BLaER1 treated with 17β-estradiol and CSF1 and Interleukin-3, amounts not matched to agents 10 nM and 100 nM (cell line): ENCODE results near the gene NEURL1.
A peak's percentile ranks its signal among the peaks of the same experiment; 100 is the strongest.

Experiments
- H3K27ac ChIP-seq, 11 experiments: shearing (Covaris generic); formaldehyde crosslinking; 2 replicates each; pipeline ENCODE4 v1.8.1; 2022
- H3K27me3 ChIP-seq, 11 experiments: shearing (Covaris generic); formaldehyde crosslinking; 2 replicates each; pipeline ENCODE4 v1.8.1; 2022
- H3K36me3 ChIP-seq, 11 experiments: shearing (Covaris generic); formaldehyde crosslinking; 2 replicates each; pipeline ENCODE4 v1.8.1; 2022
- H3K4me1 ChIP-seq, 10 experiments: shearing (Covaris generic); formaldehyde crosslinking; 2 replicates each; pipeline ENCODE4 v1.8.1; 2022
- H3K4me2 ChIP-seq, 11 experiments: shearing (Covaris generic); formaldehyde crosslinking; 2 replicates each; pipeline ENCODE4 v1.8.1; 2022
- H3K4me3 ChIP-seq, 10 experiments: shearing (Covaris generic); formaldehyde crosslinking; 2 replicates each; pipeline ENCODE4 v1.8.1; 2022
- H3K9ac ChIP-seq, 11 experiments: shearing (Covaris generic); formaldehyde crosslinking; 2 replicates each; pipeline ENCODE4 v1.8.1; 2022
- H3K9me3 ChIP-seq, 11 experiments: shearing (Covaris generic); formaldehyde crosslinking; replicated peaks in 1 of 11; 2 replicates each; pipeline ENCODE4 v1.8.1; 2022
- H4K20me1 ChIP-seq, 11 experiments: shearing (Covaris generic); formaldehyde crosslinking; 2 replicates each; pipeline ENCODE4 v1.8.1; 2022
- Cebpa-rat ChIP-seq, 11 experiments: shearing (Covaris generic); IDR thresholded peaks; 2 replicates each; pipeline ENCODE4 v1.8.1; 2022

The NEURL1 gene

DNA sequence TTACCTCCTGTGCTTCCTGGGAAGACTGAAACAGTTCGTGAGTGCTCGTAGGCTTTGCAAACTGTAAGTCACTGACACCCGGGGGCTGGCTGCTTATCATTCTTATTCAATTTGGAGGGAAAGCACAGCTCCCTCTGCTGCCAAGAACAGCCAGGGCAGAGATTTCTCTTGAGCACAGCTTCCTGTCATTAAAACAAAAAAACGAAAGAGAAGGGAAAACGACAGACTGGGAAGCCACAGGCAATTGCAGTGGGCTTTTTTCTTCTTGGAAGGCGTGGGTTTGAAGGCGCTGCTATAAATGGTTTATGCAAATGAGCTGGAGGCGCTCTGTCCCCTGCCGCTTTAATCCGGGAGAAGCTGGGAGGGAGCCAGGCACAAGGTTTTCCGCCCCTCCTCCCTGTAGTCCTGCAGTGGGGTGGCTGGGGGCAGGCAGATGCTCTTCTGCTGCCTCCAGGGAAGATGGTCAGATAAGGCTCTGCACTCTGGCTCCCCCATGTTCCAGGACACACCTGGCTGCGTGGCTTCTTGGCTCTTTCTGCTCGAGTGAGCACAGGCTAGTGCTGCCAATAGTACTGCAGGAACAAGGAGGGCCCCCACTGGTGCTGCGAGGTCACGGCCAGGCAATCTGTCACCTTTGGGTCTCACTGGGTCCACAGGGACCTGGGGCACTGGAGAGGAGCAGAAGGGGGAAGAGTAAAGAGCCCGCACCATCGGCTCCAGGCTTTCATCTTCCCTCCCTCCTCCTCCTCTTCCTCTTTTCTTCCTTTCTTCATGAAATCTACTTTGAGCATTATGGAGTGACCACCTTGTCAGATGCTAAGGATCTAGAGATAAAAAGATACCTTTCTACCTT is 49.5 kb downstream of the NEURL1 start:
- peak overlapping the region; percentile 26 to 55 (median 39); a peak in 16 of 20 replicates for H3K4me3 ChIP-seq
- H3K4me1 ChIP-seq = peaks cover 32 to 58% (median 47%) of the 10 kb centered on the region in 10 experiments
- H3K27me3 ChIP-seq = no peaks in the 10 kb centered on the region
- peak overlapping the region; percentile 3 to 56 (median 32); a peak in 13 of 22 replicates for H3K9ac ChIP-seq
- H3K36me3 ChIP-seq = no peaks in the 10 kb centered on the region
- peak overlapping the region in 5 of 11 experiments; percentile 8 to 45 (median 21); a peak in 6 of 22 replicates for H3K27ac ChIP-seq
- H3K9me3 ChIP-seq = no peaks in the 10 kb centered on the region
- no peak for TF ChIP-seq Cebpa-rat (IDR thresholded peaks at IDR 0.05)
- peaks cover 0 to 7% (median 0%) of the 10 kb centered on the region in 11 experiments; a peak in 2 of 22 replicates for H4K20me1 ChIP-seq
- peak overlapping the region; percentile 74 to 96 (median 91) for H3K4me2 ChIP-seq

DNA sequence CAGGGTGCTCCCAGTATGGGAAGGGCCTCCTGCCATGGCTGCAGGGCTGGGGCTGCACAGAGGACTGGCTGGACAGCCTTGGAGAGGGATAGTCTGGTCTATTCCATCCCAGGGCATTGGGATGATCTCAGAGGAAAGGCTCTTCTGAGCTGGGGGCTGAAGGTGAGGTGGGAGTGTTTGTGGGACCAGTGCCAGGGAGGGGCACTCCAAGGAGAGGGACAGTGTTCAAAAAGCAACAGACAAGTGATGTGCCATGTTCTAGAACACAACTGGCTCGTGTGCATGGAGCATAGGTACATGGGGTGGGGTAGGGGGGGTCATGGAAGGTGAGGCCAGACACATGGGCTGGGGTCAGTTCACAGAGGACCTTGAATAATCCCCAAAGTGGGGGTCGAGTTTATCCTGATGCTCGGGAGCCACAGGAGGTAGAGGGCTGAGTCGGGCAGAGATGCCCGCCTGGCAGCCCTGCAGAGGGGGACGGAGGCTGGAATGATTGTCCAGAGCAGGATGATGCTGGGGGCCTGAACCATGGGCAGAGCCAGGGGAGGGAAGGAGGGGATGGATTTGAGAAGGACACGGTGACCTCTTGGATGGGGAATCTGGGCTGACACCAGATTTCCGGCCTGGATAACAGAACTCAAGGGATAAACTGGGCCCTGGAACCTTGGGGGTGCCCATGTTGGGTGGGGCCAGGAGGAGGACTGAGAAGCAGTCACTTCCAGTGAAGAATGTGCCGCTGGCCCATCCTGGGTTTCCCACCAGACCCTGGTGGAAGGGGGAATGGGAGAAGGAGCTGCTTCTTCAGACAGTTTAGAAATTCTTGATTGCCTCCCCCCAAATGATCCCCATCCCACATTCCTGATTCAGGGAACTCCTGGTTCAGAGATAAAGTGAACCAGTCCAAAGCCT is 50.4 kb downstream of the NEURL1 start:
- Histone ChIP-seq H3K4me2 (peak overlapping the region; percentile 74 to 96 (median 91)), H3K9me3 (no peaks in the 10 kb centered on the region), H3K27me3 (no peaks in the 10 kb centered on the region), H3K9ac (0 out of 22 replicates have a peak overlapping the region, but pooled peaks of 1 of the 11 experiments have one; percentile 17), H3K36me3 (no peaks in the 10 kb centered on the region), H3K4me3 (no peak overlapping the region), H3K4me1 (peaks cover 32 to 55% (median 47%) of the 10 kb centered on the region in 10 experiments), H4K20me1 (peaks cover 0 to 7% (median 0%) of the 10 kb centered on the region in 11 experiments; a peak in 2 of 22 replicates), H3K27ac (no peak overlapping the region; a peak in 1 of 22 replicates)
- no peak for TF ChIP-seq Cebpa-rat (IDR thresholded peaks at IDR 0.05)

DNA sequence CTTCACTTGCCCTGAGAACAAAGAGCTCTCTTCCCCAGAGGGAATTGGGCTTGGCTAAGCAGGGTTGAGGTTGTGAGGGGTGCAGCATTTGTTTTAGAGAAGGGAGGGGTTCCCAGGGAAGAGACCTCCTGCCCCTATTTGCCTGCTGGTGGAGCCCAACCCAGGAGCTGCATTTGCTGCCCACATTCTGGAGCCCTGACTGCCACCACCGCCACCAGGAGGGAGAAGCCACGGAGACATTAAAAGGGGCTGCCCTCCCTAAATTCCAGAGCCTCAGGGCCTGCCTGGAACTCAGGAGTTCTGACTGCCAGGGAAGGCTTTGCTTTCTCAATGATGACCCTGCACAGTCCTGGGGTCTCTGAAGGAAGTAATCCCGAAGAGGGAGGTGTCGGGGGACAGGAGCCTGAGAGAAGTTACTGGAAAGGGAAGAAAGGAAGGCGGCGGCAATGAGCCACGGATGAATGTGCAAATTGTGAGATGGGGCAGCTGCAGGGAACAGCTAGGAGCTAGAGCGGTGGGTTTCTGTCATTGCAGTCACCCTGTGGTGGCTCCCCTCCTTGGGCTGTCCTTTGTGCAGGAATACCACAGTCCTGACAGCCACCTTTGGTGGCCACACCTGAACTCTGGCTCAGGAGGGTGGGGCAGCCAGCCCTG is 51.3 kb downstream of the NEURL1 start:
- H3K9me3 ChIP-seq = no peaks in the 10 kb centered on the region
- peaks cover 32 to 64% (median 47%) of the 10 kb centered on the region in 10 experiments for H3K4me1 ChIP-seq
- TF ChIP-seq Cebpa-rat (IDR thresholded peaks at IDR 0.05) = no peak
- H3K4me2 ChIP-seq = peak overlapping the region in 5 of 11 experiments; percentile 6 to 92 (median 81); a peak in 4 of 22 replicates
- H3K9ac ChIP-seq = no peak overlapping the region
- H4K20me1 ChIP-seq = peaks cover 0 to 7% (median 0%) of the 10 kb centered on the region in 11 experiments; a peak in 2 of 22 replicates
- no peaks in the 10 kb centered on the region for H3K36me3 ChIP-seq
- H3K27ac ChIP-seq = no peak overlapping the region
- H3K27me3 ChIP-seq = no peaks in the 10 kb centered on the region
- no peak overlapping the region for H3K4me3 ChIP-seq

DNA sequence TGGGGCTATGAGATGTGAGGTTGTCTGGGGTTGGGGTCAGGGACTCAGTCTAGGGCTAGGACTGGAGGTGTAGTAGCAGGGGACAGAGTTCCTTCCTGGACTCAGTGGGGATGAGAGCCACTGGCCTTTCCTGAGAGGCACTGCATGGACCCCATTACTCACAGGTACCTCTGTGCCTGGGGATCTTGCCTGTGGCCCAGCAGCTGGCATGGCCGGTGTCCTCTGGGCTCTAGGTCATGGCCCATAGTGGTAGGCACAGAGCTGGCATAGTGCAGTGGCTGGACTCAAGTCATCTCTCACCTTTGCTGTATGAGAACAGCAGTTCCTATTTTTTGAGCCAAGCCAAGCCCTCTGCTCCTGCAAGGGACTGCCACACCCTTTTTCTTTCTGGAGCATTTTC is 51.9 kb downstream of the NEURL1 start:
- no peak for TF ChIP-seq Cebpa-rat (IDR thresholded peaks at IDR 0.05)
- H3K4me2 ChIP-seq = peak overlapping the region in 3 of 11 experiments; percentile 6 to 23 (median 17); a peak in 3 of 22 replicates
- H3K9ac ChIP-seq = no peak overlapping the region
- peaks cover 0 to 7% (median 0%) of the 10 kb centered on the region in 11 experiments; a peak in 2 of 22 replicates for H4K20me1 ChIP-seq
- H3K27me3 ChIP-seq = no peaks in the 10 kb centered on the region
- no peak overlapping the region for H3K27ac ChIP-seq
- H3K4me1 ChIP-seq = peaks cover 38 to 70% (median 53%) of the 10 kb centered on the region in 10 experiments
- no peaks in the 10 kb centered on the region for H3K36me3 ChIP-seq
- H3K4me3 ChIP-seq = no peak overlapping the region
- H3K9me3 ChIP-seq = no peaks in the 10 kb centered on the region

DNA sequence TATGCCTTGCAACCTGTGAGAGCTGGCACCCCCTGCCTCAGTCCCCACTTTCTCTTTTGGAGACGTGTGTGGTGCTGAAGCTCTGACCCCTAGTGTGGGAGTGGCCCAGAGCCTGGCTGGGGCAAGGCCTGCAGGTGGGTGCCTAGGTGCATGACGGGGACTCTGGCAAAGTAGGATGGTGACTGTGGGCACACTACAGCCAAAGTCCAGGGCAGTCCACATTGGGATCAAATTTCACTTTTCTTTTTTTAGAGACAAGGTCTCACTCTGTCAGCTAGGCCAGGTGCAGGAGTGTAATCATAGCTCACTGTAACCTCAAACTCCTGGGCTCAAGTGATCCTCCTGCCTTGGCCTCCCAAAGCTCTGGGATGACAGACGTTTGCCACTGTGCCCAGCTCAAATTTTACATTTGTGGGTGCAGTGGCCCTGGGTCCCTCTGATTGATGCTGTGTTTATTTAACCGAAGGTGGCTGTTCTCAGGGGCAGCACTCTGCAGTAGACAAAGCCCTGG is 52.3 kb downstream of the NEURL1 start:
- H3K9me3 ChIP-seq = no peaks in the 10 kb centered on the region
- TF ChIP-seq Cebpa-rat (IDR thresholded peaks at IDR 0.05) = no peak
- no peak overlapping the region for H3K9ac ChIP-seq
- peak overlapping the region in 1 of 11 experiments; percentile 6; a peak in 1 of 22 replicates for H3K4me2 ChIP-seq
- H3K36me3 ChIP-seq = no peaks in the 10 kb centered on the region
- peaks cover 42 to 75% (median 57%) of the 10 kb centered on the region in 10 experiments for H3K4me1 ChIP-seq
- H3K27me3 ChIP-seq = no peaks in the 10 kb centered on the region
- no peak overlapping the region for H3K27ac ChIP-seq
- no peak overlapping the region for H3K4me3 ChIP-seq
- peaks cover 0 to 7% (median 0%) of the 10 kb centered on the region in 11 experiments; a peak in 2 of 22 replicates for H4K20me1 ChIP-seq

DNA sequence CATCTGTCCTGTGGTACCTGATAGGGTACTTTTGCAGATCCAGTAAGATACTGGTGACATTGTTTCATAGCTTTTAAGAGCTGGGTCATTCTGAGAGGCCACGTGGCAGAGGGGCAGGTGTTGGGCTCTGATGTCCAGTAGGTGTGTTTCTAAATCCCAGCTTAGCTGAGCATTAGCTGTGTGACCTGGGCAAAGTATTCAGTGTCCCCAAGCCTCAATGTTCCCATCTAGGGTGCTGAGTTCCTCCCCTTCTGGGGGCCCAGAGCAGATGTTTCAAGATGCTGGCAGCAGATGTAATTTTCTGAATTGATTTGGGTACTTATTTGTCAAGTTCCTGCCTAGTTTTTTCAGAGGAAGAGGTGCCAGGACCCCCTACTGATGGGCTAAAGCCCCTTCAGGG is 52.9 kb downstream of the NEURL1 start:
- Histone ChIP-seq H3K9me3 (peaks cover 0 to 2% (median 0%) of the 10 kb centered on the region in 11 experiments; a peak in 2 of 22 replicates), H3K9ac (0 out of 22 replicates have a peak overlapping the region, but pooled peaks of 1 of the 11 experiments have one; percentile 11), H3K4me1 (peaks cover 48 to 74% (median 61%) of the 10 kb centered on the region in 10 experiments), H4K20me1 (peaks cover 0 to 7% (median 0%) of the 10 kb centered on the region in 11 experiments; a peak in 2 of 22 replicates), H3K36me3 (no peaks in the 10 kb centered on the region), H3K4me3 (no peak overlapping the region), H3K4me2 (0 out of 22 replicates have a peak overlapping the region, but pooled peaks of 1 of the 11 experiments have one; percentile 53), H3K27ac (no peak overlapping the region), H3K27me3 (no peaks in the 10 kb centered on the region)
- no peak for TF ChIP-seq Cebpa-rat (IDR thresholded peaks at IDR 0.05)

DNA sequence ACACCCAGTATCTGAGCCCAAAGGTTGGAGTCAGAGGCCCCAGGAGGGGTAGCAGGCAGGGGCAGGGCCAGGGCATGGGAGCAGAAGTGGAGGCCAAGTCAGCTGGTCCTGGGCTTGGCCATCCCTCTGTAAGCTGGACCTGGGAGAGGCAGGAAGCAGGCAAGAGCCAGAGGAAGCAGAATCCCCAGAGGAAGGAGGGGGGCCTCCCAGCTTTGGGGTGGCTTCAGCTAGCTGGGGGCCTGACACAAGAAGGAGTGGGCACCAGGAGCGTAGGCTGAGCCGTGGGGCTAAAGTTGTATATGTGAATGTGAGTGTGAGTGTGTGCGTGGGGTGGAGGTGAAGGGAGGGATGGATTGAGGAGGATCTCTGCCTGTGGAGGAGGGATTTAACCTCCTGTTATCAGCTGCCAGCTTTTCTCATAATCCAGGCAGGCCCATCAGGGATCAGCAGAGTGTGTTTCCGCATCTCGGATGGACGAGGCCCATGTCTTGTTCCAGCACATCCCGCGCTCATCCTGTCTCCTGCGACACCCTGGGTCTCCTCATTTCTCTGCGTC is 54.0 kb downstream of the NEURL1 start:
- Histone ChIP-seq H3K27me3 (no peaks in the 10 kb centered on the region), H3K9ac (0 out of 22 replicates have a peak overlapping the region, but pooled peaks of 1 of the 11 experiments have one; percentile 9), H3K27ac (peak overlapping the region in 1 of 11 experiments; percentile 11; a peak in 1 of 22 replicates), H3K4me2 (peak overlapping the region in 6 of 11 experiments; percentile 11 to 53 (median 36); a peak in 10 of 22 replicates), H3K4me3 (no peak overlapping the region), H3K4me1 (peaks cover 51 to 74% (median 61%) of the 10 kb centered on the region in 10 experiments), H3K36me3 (no peaks in the 10 kb centered on the region), H3K9me3 (peaks cover 0 to 13% (median 0%) of the 10 kb centered on the region in 11 experiments; a peak in 3 of 22 replicates), H4K20me1 (peaks cover 0 to 7% (median 0%) of the 10 kb centered on the region in 11 experiments; a peak in 3 of 22 replicates)
- TF ChIP-seq Cebpa-rat (IDR thresholded peaks at IDR 0.05) = no peak
